Fibroblast of villous mesenchyme (primary cell): ENCODE data around the gene STUB1. TPM values are rescaled to one million over a fixed set of nuclear protein-coding genes. Genes with fewer than 3 reads are reported as not detected.

Experiments
- DNase-seq: peaks from one replicate; pipeline ENCODE4 v3.0.0-alpha.2; 2010; ENCODE audit warnings: low read depth
- H3K4me3 ChIP-seq: 2 replicates; pipeline ENCODE4 v1.5.1; 2011; ENCODE audit warnings: low read depth, mild to moderate bottlenecking, low read length
- CTCF ChIP-seq: IDR thresholded peaks from 2 replicates; pipeline ENCODE4 v1.5.1; 2012; ENCODE audit warnings: low read depth, mild to moderate bottlenecking, low read length; ENCODE audit not compliant: insufficient read depth
- total RNA-seq: library from RNA; depleted of rRNA; stranded (reverse); fragments of >200 nt; gene quantifications from 2 replicates; pipeline ENCODE4 v1.2.3, GENCODE V29; 2012

Gene STUB1
- total RNA-seq, 1 donor = 100 TPM

GRCh38 chr16:702341-702740 lies 22.1 kb downstream of the STUB1 start:
- no peak overlapping the region for H3K4me3 ChIP-seq
- no peak for TF ChIP-seq CTCF
- DNase-seq = no peak

GRCh38 chr16:703406-703805 lies 23.2 kb downstream of the STUB1 start:
- H3K4me3 ChIP-seq = no peak overlapping the region
- TF ChIP-seq CTCF = no peak
- no peak for DNase-seq

- TF ChIP-seq CTCF = no peak
- no peak overlapping the region for H3K4me3 ChIP-seq
- DNase-seq = no peak
Observed at GRCh38 chr16:704047-704446, 23.8 kb downstream of the STUB1 start.

- no peak overlapping the region for H3K4me3 ChIP-seq
- no peak for DNase-seq
- TF ChIP-seq CTCF = no peak
Observed at GRCh38 chr16:704552-705380, 24.6 kb downstream of the STUB1 start.

GRCh38 chr16:705431-706188 lies 25.4 kb downstream of the STUB1 start, which contains the start of gene FBXL16:
TSS of gene FBXL16 (minus strand) at chr16:705801. CDS start at chr16:697405, 8,396 bp downstream.
- TF ChIP-seq CTCF = no peak
- no peak for DNase-seq
- no peak within 1 kb of the TSS for H3K4me3 ChIP-seq

- no peak overlapping the region for H3K4me3 ChIP-seq
- no peak for TF ChIP-seq CTCF
- DNase-seq = no peak
Observed at GRCh38 chr16:706189-707061, 26.2 kb downstream of the STUB1 start.
